Measurements from ENCODE around the gene RABL2B.
A peak's percentile ranks its signal among the peaks of the same experiment; 100 is the strongest.

RABL2B gene

GRCh38 chr22:50734343-50734771 is 49.1 kb downstream of the RABL2B start:
- H3K9me2 ChIP-seq (replicated peaks; ENCODE audit: insufficient read depth, low read length), result no peaks in the 10 kb centered on the region
- TF ChIP-seq CTCF (IDR thresholded peaks at IDR 0.05; ENCODE audit: low read length) (no peak), EZH2phosphoT487 (IDR thresholded peaks at IDR 0.05; ENCODE audit: low read length) (no peak), EZH2 (optimal IDR thresholded peaks at IDR 0.05; ENCODE audit: low read depth, low read length) (no peak)
- H3K27me3 ChIP-seq (replicated peaks; ENCODE audit: insufficient read depth, low read length), result no peaks in the 10 kb centered on the region
- no peak for DNase-seq
- no peaks in the 10 kb centered on the region for H3K36me3 ChIP-seq (replicated peaks; ENCODE audit: insufficient read depth, low read length)
- peak overlapping the region; percentile 81 for H3K27ac ChIP-seq (ENCODE audit: low read length)
- no peaks in the 10 kb centered on the region for H3K9me3 ChIP-seq (replicated peaks; ENCODE audit: insufficient read depth, low read length)
- H3K9ac ChIP-seq (ENCODE audit: low read length), result no peak overlapping the region
- no peak overlapping the region for H3K4me3 ChIP-seq (ENCODE audit: low read length)
- peak overlapping the region; percentile 78 for H2AFZ ChIP-seq (ENCODE audit: low read length)
- peak overlapping the region; percentile 95 for H3K4me2 ChIP-seq (ENCODE audit: low read depth, low read length)
- no peaks in the 10 kb centered on the region for H4K20me1 ChIP-seq (ENCODE audit: insufficient read depth, low read length)
- H3K79me2 ChIP-seq (ENCODE audit: low read length), result no peaks in the 10 kb centered on the region
- H3F3A ChIP-seq (ENCODE audit: insufficient read depth, low read length), result peaks cover 29% of the 10 kb centered on the region
- H3K4me1 ChIP-seq (ENCODE audit: low read length), result peaks cover 38% of the 10 kb centered on the region

- Histone ChIP-seq H3K4me1 (ENCODE audit: low read length) (peaks cover 43% of the 10 kb centered on the region), H3K9me2 (replicated peaks; ENCODE audit: insufficient read depth, low read length) (no peaks in the 10 kb centered on the region), H2AFZ (ENCODE audit: low read length) (peak overlapping the region; percentile 78), H3K4me3 (ENCODE audit: low read length) (peak overlapping the region; percentile 48), H3K27ac (ENCODE audit: low read length) (peak overlapping the region; percentile 81), H3K9ac (ENCODE audit: low read length) (peak overlapping the region; percentile 45; the same call in 1 of the 2 replicates), H3K36me3 (replicated peaks; ENCODE audit: insufficient read depth, low read length) (no peaks in the 10 kb centered on the region), H3K79me2 (ENCODE audit: low read length) (no peaks in the 10 kb centered on the region), H3K9me3 (replicated peaks; ENCODE audit: insufficient read depth, low read length) (no peaks in the 10 kb centered on the region), H3F3A (ENCODE audit: insufficient read depth, low read length) (peaks cover 33% of the 10 kb centered on the region), H3K4me2 (ENCODE audit: low read depth, low read length) (peak overlapping the region; percentile 95), H3K27me3 (replicated peaks; ENCODE audit: insufficient read depth, low read length) (no peaks in the 10 kb centered on the region), H4K20me1 (ENCODE audit: insufficient read depth, low read length) (no peaks in the 10 kb centered on the region)
- TF ChIP-seq EZH2 (optimal IDR thresholded peaks at IDR 0.05; ENCODE audit: low read depth, low read length), result no peak
- peak; percentile 26 for TF ChIP-seq CTCF (IDR thresholded peaks at IDR 0.05; ENCODE audit: low read length)
- peak; percentile 73 for DNase-seq
Measured at GRCh38 chr22:50733521-50734342, 49.7 kb downstream of the RABL2B start.

GRCh38 chr22:50732681-50733080 is 50.8 kb downstream of the RABL2B start:
- Histone ChIP-seq H2AFZ (ENCODE audit: low read length) (peak overlapping the region; percentile 34), H3K79me2 (ENCODE audit: low read length) (no peaks in the 10 kb centered on the region), H3K27ac (ENCODE audit: low read length) (peak overlapping the region; percentile 81; the same call in 1 of the 2 replicates), H3K9me3 (replicated peaks; ENCODE audit: insufficient read depth, low read length) (no peaks in the 10 kb centered on the region), H3K9ac (ENCODE audit: low read length) (peak overlapping the region; percentile 49; the same call in 1 of the 2 replicates), H3K27me3 (replicated peaks; ENCODE audit: insufficient read depth, low read length) (no peaks in the 10 kb centered on the region), H3K4me1 (ENCODE audit: low read length) (peaks cover 47% of the 10 kb centered on the region), H3K4me3 (ENCODE audit: low read length) (peak overlapping the region; percentile 48), H3F3A (ENCODE audit: insufficient read depth, low read length) (peaks cover 33% of the 10 kb centered on the region), H3K36me3 (replicated peaks; ENCODE audit: insufficient read depth, low read length) (no peaks in the 10 kb centered on the region), H3K9me2 (replicated peaks; ENCODE audit: insufficient read depth, low read length) (no peaks in the 10 kb centered on the region), H3K4me2 (ENCODE audit: low read depth, low read length) (peak overlapping the region; percentile 95), H4K20me1 (ENCODE audit: insufficient read depth, low read length) (no peaks in the 10 kb centered on the region)
- DNase-seq, result no peak
- TF ChIP-seq CTCF (IDR thresholded peaks at IDR 0.05; ENCODE audit: low read length) (no peak), EZH2 (optimal IDR thresholded peaks at IDR 0.05; ENCODE audit: low read depth, low read length) (no peak), EZH2phosphoT487 (IDR thresholded peaks at IDR 0.05; ENCODE audit: low read length) (no peak)
